ENCODE measurements around the gene ESM1. TPM values are rescaled to one million over a fixed set of nuclear protein-coding genes. Genes with fewer than 3 reads are reported as not detected.

Gene ESM1
- polyA plus RNA-seq, 1 donor from 2014 or later = not detected

DNA sequence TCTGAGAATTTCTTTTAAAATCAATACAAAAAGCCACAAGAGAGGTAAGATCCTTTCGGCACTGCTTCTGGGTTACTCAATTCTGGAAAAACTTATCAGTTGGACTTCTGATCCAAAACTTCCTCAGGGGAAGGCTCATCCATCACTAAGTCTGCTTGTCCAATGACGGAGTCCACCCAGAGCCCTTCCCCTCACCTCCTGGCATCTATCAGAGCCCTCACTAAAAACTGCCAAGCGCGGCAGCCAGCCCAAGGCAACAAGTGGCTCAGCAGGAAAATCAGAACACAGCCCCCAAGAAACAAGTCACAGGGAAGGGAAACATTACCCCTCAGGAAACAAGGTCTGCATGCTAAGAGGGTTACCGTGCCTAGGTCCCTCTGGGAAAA lies 869 bp upstream of the ESM1 start:
- no peaks in the 10 kb centered on the region for H4K20me1 ChIP-seq (ENCODE audit: insufficient read depth)
- H2AFZ ChIP-seq (ENCODE audit: low read depth, low read length) = no peak overlapping the region
- no peak overlapping the region for H3K27ac ChIP-seq (ENCODE audit: low read length)
- no peaks in the 10 kb centered on the region for H3K27me3 ChIP-seq (ENCODE audit: insufficient read depth, low read depth, low read length)
- H3F3A ChIP-seq (ENCODE audit: insufficient read depth, low read length, poor library complexity, severe bottlenecking) = no peaks in the 10 kb centered on the region
- H3K9me3 ChIP-seq (ENCODE audit: low read length) = no peaks in the 10 kb centered on the region
- H3K9me2 ChIP-seq (ENCODE audit: insufficient read depth, low read length) = no peaks in the 10 kb centered on the region
- H3K4me3 ChIP-seq (ENCODE audit: low read length) = no peak overlapping the region
- TF ChIP-seq SMC3 (conservative IDR thresholded peaks at IDR 0.05; ENCODE audit: poor library complexity) (no peak), RAD21 (conservative IDR thresholded peaks at IDR 0.05) (no peak), CTCF (IDR thresholded peaks at IDR 0.05; ENCODE audit: poor library complexity, severe bottlenecking) (no peak), EP300 (conservative IDR thresholded peaks at IDR 0.05; ENCODE audit: poor library complexity, severe bottlenecking) (no peak)
- TF ChIP-seq, protein P1, sequence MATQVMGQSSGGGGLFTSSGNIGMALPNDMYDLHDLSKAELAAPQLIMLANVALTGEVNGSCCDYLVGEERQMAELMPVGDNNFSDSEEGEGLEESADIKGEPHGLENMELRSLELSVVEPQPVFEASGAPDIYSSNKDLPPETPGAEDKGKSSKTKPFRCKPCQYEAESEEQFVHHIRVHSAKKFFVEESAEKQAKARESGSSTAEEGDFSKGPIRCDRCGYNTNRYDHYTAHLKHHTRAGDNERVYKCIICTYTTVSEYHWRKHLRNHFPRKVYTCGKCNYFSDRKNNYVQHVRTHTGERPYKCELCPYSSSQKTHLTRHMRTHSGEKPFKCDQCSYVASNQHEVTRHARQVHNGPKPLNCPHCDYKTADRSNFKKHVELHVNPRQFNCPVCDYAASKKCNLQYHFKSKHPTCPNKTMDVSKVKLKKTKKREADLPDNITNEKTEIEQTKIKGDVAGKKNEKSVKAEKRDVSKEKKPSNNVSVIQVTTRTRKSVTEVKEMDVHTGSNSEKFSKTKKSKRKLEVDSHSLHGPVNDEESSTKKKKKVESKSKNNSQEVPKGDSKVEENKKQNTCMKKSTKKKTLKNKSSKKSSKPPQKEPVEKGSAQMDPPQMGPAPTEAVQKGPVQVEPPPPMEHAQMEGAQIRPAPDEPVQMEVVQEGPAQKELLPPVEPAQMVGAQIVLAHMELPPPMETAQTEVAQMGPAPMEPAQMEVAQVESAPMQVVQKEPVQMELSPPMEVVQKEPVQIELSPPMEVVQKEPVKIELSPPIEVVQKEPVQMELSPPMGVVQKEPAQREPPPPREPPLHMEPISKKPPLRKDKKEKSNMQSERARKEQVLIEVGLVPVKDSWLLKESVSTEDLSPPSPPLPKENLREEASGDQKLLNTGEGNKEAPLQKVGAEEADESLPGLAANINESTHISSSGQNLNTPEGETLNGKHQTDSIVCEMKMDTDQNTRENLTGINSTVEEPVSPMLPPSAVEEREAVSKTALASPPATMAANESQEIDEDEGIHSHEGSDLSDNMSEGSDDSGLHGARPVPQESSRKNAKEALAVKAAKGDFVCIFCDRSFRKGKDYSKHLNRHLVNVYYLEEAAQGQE (IDR thresholded peaks at IDR 0.05; ENCODE audit: borderline replicate concordance) = no peak
- no peak overlapping the region for H3K4me2 ChIP-seq (ENCODE audit: low read length)
- H3K79me2 ChIP-seq (replicated peaks; ENCODE audit: insufficient read depth, low read length) = no peaks in the 10 kb centered on the region
- H3K9ac ChIP-seq (ENCODE audit: low read length) = no peak overlapping the region
- H3K36me3 ChIP-seq (ENCODE audit: insufficient read depth, low read length) = no peaks in the 10 kb centered on the region

DNA sequence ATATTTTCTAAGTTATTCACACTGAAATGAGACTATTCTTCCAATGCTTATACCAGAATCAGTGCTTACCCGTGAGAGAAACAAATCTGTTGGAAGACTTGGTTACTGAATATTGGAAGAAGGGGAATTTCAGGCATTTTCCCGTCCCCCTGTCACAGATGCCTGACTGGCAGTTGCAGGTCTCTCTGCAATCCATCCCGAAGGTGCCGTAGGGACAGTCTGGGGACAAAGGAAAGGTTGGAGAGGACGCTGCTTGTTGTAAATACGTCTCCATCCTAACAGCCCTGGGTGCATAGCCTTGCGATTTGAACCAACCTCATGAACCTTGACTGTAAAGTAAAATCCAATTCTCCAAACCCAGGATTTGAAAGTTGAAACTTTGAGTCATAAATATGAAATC lies 3.5 kb downstream of the ESM1 start:
- no peaks in the 10 kb centered on the region for H3K27me3 ChIP-seq (ENCODE audit: insufficient read depth, low read depth, low read length)
- no peak overlapping the region for H2AFZ ChIP-seq (ENCODE audit: low read depth, low read length)

More for the DNA sequence above, 3.5 kb downstream of the ESM1 start:
- Histone ChIP-seq H3K4me2 (ENCODE audit: low read length) (no peak overlapping the region), H3K27ac (ENCODE audit: low read length) (no peak overlapping the region), H4K20me1 (ENCODE audit: insufficient read depth) (no peaks in the 10 kb centered on the region), H3K36me3 (ENCODE audit: insufficient read depth, low read length) (no peaks in the 10 kb centered on the region), H3K4me3 (ENCODE audit: low read length) (no peak overlapping the region), H3F3A (ENCODE audit: insufficient read depth, low read length, poor library complexity, severe bottlenecking) (no peaks in the 10 kb centered on the region), H3K9ac (ENCODE audit: low read length) (no peak overlapping the region), H3K79me2 (replicated peaks; ENCODE audit: insufficient read depth, low read length) (no peaks in the 10 kb centered on the region), H3K9me2 (ENCODE audit: insufficient read depth, low read length) (no peaks in the 10 kb centered on the region), H3K9me3 (ENCODE audit: low read length) (no peaks in the 10 kb centered on the region)
- TF ChIP-seq CTCF (IDR thresholded peaks at IDR 0.05; ENCODE audit: poor library complexity, severe bottlenecking) (no peak), RAD21 (conservative IDR thresholded peaks at IDR 0.05) (no peak), SMC3 (conservative IDR thresholded peaks at IDR 0.05; ENCODE audit: poor library complexity) (no peak), EP300 (conservative IDR thresholded peaks at IDR 0.05; ENCODE audit: poor library complexity, severe bottlenecking) (no peak), TAF1 (IDR thresholded peaks at IDR 0.05; ENCODE audit: low read depth) (no peak), POLR2AphosphoS5 (IDR thresholded peaks at IDR 0.05) (no peak), EZH2 (IDR thresholded peaks at IDR 0.05; ENCODE audit: borderline replicate concordance, insufficient read depth, low read length, poor library complexity, severe bottlenecking) (no peak), MXI1 (conservative IDR thresholded peaks at IDR 0.05; ENCODE audit: poor library complexity, severe bottlenecking) (no peak)
- TF ChIP-seq, protein P1 (IDR thresholded peaks at IDR 0.05; ENCODE audit: borderline replicate concordance) = no peak
